K562 (cell line): Measurements from ENCODE around the gene TJP2. TPM values are rescaled to one million over a fixed set of nuclear protein-coding genes. Genes with fewer than 3 reads are reported as not detected.
A peak's percentile ranks its signal among the peaks of the same experiment; 100 is the strongest.

Experiments used
- ATAC-seq: fragments of 200-7000 bp; cut with Tn5 transposase; 3 replicates; pipeline ENCODE4 v1.9.1; 2020; ENCODE audit warnings: moderate library complexity
- BruUV-seq: library from RNA; stranded (reverse); fragments of 400-500 nt; replicated peaks from 2 replicates; lab custom pipeline; 2021; lab: Mats Ljungman, UMichigan
- CTCF ChIA-PET: fragments of 300-600 bp; formaldehyde crosslinking; extraction: SDS; loops from one replicate; lab custom pipeline; 2021; ENCODE audit warnings: low intra/inter-chr PET ratio; lab: Yijun Ruan, JAX
- POLR2A ChIA-PET: fragments of 300-600, 350-650 bp; sonication (Branson Sonifier 250); formaldehyde crosslinking; extraction: SDS; loops from one replicate; lab custom pipeline; 2021; ENCODE audit warnings: antibody characterized with exemption, inconsistent platforms; lab: Yijun Ruan, JAX
- DNase-seq, 4 experiments: peaks; one replicate each; pipeline versions ENCODE4 v3.0.0 to v3.0.0-alpha.2; 2011 to 2018; ENCODE audit warnings: low spot score in 3 of 4, mixed read lengths in 3 of 4; ENCODE audit errors: extremely low read depth in 1 of 4
- FAIRE-seq: peaks from 2 replicates; lab custom pipeline; 2011; peaks lifted over from hg19 to GRCh38; lab: Jason Lieb, UNC
- H2AFZ ChIP-seq: 2 replicates; pipeline ENCODE4 v1.6.0; 2011; ENCODE audit warnings: low read depth, low read length, control low read depth, inconsistent platforms
- H3K27ac ChIP-seq: fragments of 200-600 bp; 3 replicates; pipeline ENCODE4 v1.8.0; 2011; ENCODE audit warnings: low read depth, mild to moderate bottlenecking, control low read depth, inconsistent platforms, low read length, moderate library complexity, mixed read lengths; ENCODE audit errors: extremely low read depth
- H3K27me3 ChIP-seq, 2 experiments: fragments of 300-600 bp in 1 of 2; 2 replicates in 1 of 2; 3 replicates in 1 of 2; pipeline versions ENCODE4 v1.6.0 to v1.8.0; 2011; ENCODE audit warnings: inconsistent platforms in 2 of 2, low read length in 2 of 2, mild to moderate bottlenecking in 1 of 2, mixed read lengths in 1 of 2, moderate library complexity in 1 of 2; ENCODE audit not compliant: control insufficient read depth in 2 of 2, insufficient read depth in 2 of 2
- H3K36me3 ChIP-seq: fragments of 300-600 bp; 3 replicates; pipeline ENCODE4 v1.8.0; 2011; ENCODE audit warnings: mild to moderate bottlenecking, low read length, inconsistent platforms; ENCODE audit not compliant: control insufficient read depth, insufficient read depth
- H3K4me1 ChIP-seq, 2 experiments: fragments of 200-600 bp in 1 of 2; replicated peaks in 1 of 2; 2 replicates in 1 of 2; 3 replicates in 1 of 2; pipeline versions ENCODE4 v1.5.1 to v1.8.0; 2011; ENCODE audit warnings: inconsistent platforms in 2 of 2, low read length in 2 of 2, mild to moderate bottlenecking in 1 of 2, mixed read lengths in 1 of 2, moderate library complexity in 1 of 2; ENCODE audit not compliant: control insufficient read depth in 2 of 2, insufficient read depth in 2 of 2
- H3K4me2 ChIP-seq: 2 replicates; pipeline ENCODE4 v1.6.1; 2011; ENCODE audit warnings: low read length, control low read depth, inconsistent platforms, mixed read lengths; ENCODE audit not compliant: insufficient read depth
- H3K4me3 ChIP-seq: fragments of 200-600 bp; sonication (generic), shearing (Covaris generic); 2 replicates; pipeline ENCODE4 v1.5.1; 2016; ENCODE audit warnings: control low read depth, inconsistent platforms
- H3K79me2 ChIP-seq: fragments of 200-600 bp; 3 replicates; pipeline ENCODE4 v1.8.0; 2011; ENCODE audit warnings: low read length, inconsistent platforms; ENCODE audit not compliant: control insufficient read depth, insufficient read depth
- H3K9ac ChIP-seq, 2 experiments: 2 replicates each; pipeline versions ENCODE4 v1.6.0 to v1.6.1; 2011; ENCODE audit warnings: low read depth in 2 of 2, low read length in 2 of 2, control low read depth in 1 of 2, inconsistent platforms in 1 of 2, mild to moderate bottlenecking in 1 of 2, mixed read lengths in 1 of 2; ENCODE audit not compliant: insufficient read depth in 1 of 2
- H3K9me1 ChIP-seq: one replicate; pipeline ENCODE4 v1.6.0; 2011; ENCODE audit warnings: inconsistent platforms, mild to moderate bottlenecking, low read length, moderate library complexity; ENCODE audit not compliant: control insufficient read depth, insufficient read depth
- H3K9me3 ChIP-seq: replicated peaks from 2 replicates; pipeline ENCODE4 v1.5.1; 2011; ENCODE audit warnings: low read depth, low read length, inconsistent platforms; ENCODE audit not compliant: control insufficient read depth, insufficient read depth
- H4K20me1 ChIP-seq: replicated peaks from 2 replicates; pipeline ENCODE4 v1.6.1; 2011; ENCODE audit warnings: low read length, inconsistent platforms, mixed read lengths; ENCODE audit not compliant: control insufficient read depth, insufficient read depth
- CXXC5 ChIP-seq: fragments of 250-450 bp; sonication (Bioruptor Pico); IDR thresholded peaks from 2 replicates; pipeline ENCODE4 v1.8.0; 2022; ENCODE audit warnings: inconsistent platforms, mild to moderate bottlenecking, moderate library complexity
- FOSL1 ChIP-seq: fragments of 200-800 bp; sonication (Bioruptor generic); conservative IDR thresholded peaks from 2 replicates; pipeline ENCODE4 v1.6.1; 2016; ENCODE audit warnings: missing genetic modification characterization, missing compliant biosample characterization
- HDAC3 ChIP-seq: fragments of 450-650 bp; IDR thresholded peaks from 2 replicates; pipeline ENCODE4 v1.6.1; 2018; ENCODE audit warnings: borderline replicate concordance, mild to moderate bottlenecking, moderate library complexity; ENCODE audit not compliant: partially characterized antibody
- SAP30 ChIP-seq: fragments of 200-600 bp; sonication (generic); IDR thresholded peaks from 2 replicates; pipeline ENCODE4 v1.6.1; 2012; ENCODE audit warnings: borderline replicate concordance, low read depth, mild to moderate bottlenecking, moderate library complexity, low read length, control low read depth, inconsistent platforms; ENCODE audit not compliant: insufficient read depth, poor library complexity, severe bottlenecking
- WGBS: fragments of 100-300 bp; shearing (Covaris generic); methylation state at CpG from one replicate; pipeline ENCODE4 v1.1.6; 2016; ENCODE audit warnings: low coverage, mixed read lengths; ENCODE audit not compliant: insufficient coverage; ENCODE audit errors: missing lambda C conversion rate; 5-methylcytosine and 5-hydroxymethylcytosine counted together
- in situ Hi-C: fragments of 300-500 bp; cut with MboI; formaldehyde crosslinking; loops from 4 replicates; pipeline ENCODE4 v1.15.0; 2018; ENCODE audit warnings: inconsistent platforms, mixed read lengths
- intact Hi-C: fragments of 100-400 bp; cut with micrococcal nuclease; formaldehyde crosslinking; loops from 2 replicates; pipeline ENCODE4 v1.14.2; 2022
- polyA plus RNA-seq, 8 experiments: library from polyadenylated mRNA; depleted of rRNA in 4 of 8; stranded (reverse) in 5 of 8; unstranded in 3 of 8; fragments of >200 nt; fragmentation: Nextera tagmentation in 2 of 8; fragmentation: Illumina TruSeq in 1 of 8; extraction: Ambion mirVana in 2 of 8; extraction: Trizol in 1 of 8; gene quantifications; 2 replicates each; pipeline versions ENCODE4 v1.2.1 to v1.2.3, GENCODE V29; 2011 to 2014; ENCODE audit warnings: inconsistent platforms in 1 of 8, missing spikeins in 1 of 8
- total RNA-seq, 7 experiments: library from RNA; depleted of rRNA in 6 of 7; stranded (reverse); fragments of >200 nt in 6 of 7; fragmentation: Illumina TruSeq in 2 of 7; extraction: Trizol in 2 of 7; gene quantifications; 2 replicates each; pipeline versions ENCODE4 v1.2.1 to v1.2.3, GENCODE V29; 2011 to 2021; ENCODE audit warnings: low replicate concordance in 1 of 7
- TF ChIP-seq, protein P1 (sequence below): sonication (generic); formaldehyde crosslinking; IDR thresholded peaks from 2 replicates; pipeline ENCODE4 v1.5.0; 2020; ENCODE audit warnings: missing genetic modification reagents
- TF ChIP-seq, protein P2 (sequence below), 3 experiments: IDR thresholded peaks in 2 of 3; conservative IDR thresholded peaks in 1 of 3; 2 replicates each; pipeline ENCODE4 v1.5.1; 2011 to 2012; ENCODE audit warnings: low read length in 3 of 3, mild to moderate bottlenecking in 3 of 3, control low read depth in 2 of 3, improper control_type of control experiment in 1 of 3, inconsistent platforms in 1 of 3, low read depth in 1 of 3, mixed read lengths in 1 of 3, moderate library complexity in 1 of 3; ENCODE audit not compliant: insufficient read depth in 2 of 3
- TF ChIP-seq, protein P3 (sequence below): sonication (generic); formaldehyde crosslinking; IDR thresholded peaks from 2 replicates; pipeline ENCODE4 v1.9.0; 2022; ENCODE audit warnings: mild to moderate bottlenecking, missing genetic modification reagents
- TF ChIP-seq, protein P4 (sequence below): sonication (generic); formaldehyde crosslinking; IDR thresholded peaks from 2 replicates; pipeline ENCODE4 v1.8.0; 2022; ENCODE audit warnings: mild to moderate bottlenecking, missing genetic modification reagents
- TF ChIP-seq, protein P5 (sequence below): sonication (generic); formaldehyde crosslinking; IDR thresholded peaks from 2 replicates; pipeline ENCODE4 v1.8.0; 2022; ENCODE audit warnings: missing genetic modification reagents, mild to moderate bottlenecking, moderate library complexity, borderline replicate concordance

Gene TJP2
- total and polyA plus RNA-seq, 9 of the 15 experiments (the other 6 are each of a cell fraction or from before 2014, with no cell fraction given) = 4.0 to 24.1 (median 16.8) TPM

DNA sequence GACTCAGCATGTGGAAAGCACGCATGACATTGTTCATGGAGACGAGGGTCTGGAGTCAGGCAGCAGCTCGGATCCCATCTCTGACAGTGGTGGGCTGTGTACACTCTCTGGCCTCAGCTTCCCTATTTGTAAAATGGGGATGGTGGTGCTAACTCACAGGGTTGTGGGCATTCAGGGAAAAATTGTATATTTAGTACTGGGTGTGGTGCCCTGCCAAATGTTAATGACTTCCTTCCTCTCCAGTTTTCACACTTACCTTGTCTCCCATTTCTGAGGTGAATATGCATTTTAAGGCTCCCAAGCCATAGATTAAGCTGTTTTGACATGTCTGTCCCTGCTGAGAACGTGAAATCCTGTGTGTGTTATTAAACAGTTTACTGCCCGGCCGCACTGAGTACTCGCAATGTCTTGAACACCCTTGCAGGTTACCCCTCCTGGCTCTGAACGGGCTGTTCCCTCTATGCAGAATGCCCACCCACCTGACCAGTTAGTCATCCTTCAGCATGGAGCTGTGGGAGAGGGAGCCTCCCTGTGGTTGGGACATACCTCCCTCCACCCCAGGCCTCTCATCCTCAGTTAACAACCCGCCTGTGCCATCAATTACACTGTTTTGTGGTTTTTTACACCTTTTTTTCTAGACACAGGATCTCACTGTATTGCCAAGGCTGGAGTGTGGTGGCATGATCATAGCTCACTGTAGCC, 25.8 kb downstream of the TJP2 start:
- ATAC-seq = peak; percentile 80
- ChIA-PET CTCF (interaction anchor here (1.6 kb wide), 1 partner anchor 146 kb away, joined by 5 read pairs; no protein-coding TSS in a partner anchor), POLR2A (interaction anchor here (0.6 to 1.2 kb wide), 4 partner anchors 13 to 487 kb away, joined by 3 to 5 read pairs (median 3); no protein-coding TSS in a partner anchor)
- Histone ChIP-seq H4K20me1 (no peaks in the 10 kb centered on the region; the same call in 1 of the 2 replicates), H3K79me2 (peaks cover 21% of the 10 kb centered on the region), H3K27ac (no peak overlapping the region), H3K9ac (peak overlapping the region in 1 of 2 experiments; percentile 4; a peak in 1 of 4 replicates), H3K4me2 (no peak overlapping the region), H2AFZ (no peak overlapping the region), H3K4me3 (no peak overlapping the region), H3K27me3 (no peaks in the 10 kb centered on the region), H3K36me3 (no peaks in the 10 kb centered on the region; the same call in 2 of the 3 replicates), H3K9me1 (no peaks in the 10 kb centered on the region), H3K9me3 (no peaks in the 10 kb centered on the region), H3K4me1 (peaks cover 4 to 33% of the 10 kb centered on the region in 2 experiments; a peak in 4 of 5 replicates)
- FAIRE-seq = peak; percentile 67
- DNase-seq = peak; percentile 47 to 57 (median 54)
- BruUV-seq = no TSS peak
- in situ Hi-C loops (loop anchor here (5.0 kb wide), 1 partner anchor 143 kb away; no protein-coding TSS in a partner anchor), intact Hi-C loops (no loop called here)
- 54% methylated on average over 6 of the region's 9 CpGs for WGBS
- TF ChIP-seq HDAC3 = no peak
- TF ChIP-seq, protein P1, sequence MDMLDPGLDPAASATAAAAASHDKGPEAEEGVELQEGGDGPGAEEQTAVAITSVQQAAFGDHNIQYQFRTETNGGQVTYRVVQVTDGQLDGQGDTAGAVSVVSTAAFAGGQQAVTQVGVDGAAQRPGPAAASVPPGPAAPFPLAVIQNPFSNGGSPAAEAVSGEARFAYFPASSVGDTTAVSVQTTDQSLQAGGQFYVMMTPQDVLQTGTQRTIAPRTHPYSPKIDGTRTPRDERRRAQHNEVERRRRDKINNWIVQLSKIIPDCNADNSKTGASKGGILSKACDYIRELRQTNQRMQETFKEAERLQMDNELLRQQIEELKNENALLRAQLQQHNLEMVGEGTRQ (CRISPR knock-in tag) = 0 out of 2 replicates have a peak, but pooled peaks have one; percentile 1
- TF ChIP-seq, protein P2, sequence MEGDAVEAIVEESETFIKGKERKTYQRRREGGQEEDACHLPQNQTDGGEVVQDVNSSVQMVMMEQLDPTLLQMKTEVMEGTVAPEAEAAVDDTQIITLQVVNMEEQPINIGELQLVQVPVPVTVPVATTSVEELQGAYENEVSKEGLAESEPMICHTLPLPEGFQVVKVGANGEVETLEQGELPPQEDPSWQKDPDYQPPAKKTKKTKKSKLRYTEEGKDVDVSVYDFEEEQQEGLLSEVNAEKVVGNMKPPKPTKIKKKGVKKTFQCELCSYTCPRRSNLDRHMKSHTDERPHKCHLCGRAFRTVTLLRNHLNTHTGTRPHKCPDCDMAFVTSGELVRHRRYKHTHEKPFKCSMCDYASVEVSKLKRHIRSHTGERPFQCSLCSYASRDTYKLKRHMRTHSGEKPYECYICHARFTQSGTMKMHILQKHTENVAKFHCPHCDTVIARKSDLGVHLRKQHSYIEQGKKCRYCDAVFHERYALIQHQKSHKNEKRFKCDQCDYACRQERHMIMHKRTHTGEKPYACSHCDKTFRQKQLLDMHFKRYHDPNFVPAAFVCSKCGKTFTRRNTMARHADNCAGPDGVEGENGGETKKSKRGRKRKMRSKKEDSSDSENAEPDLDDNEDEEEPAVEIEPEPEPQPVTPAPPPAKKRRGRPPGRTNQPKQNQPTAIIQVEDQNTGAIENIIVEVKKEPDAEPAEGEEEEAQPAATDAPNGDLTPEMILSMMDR (IDR thresholded peaks at IDR 0.05 in 2 of 3, conservative IDR thresholded peaks at IDR 0.05 in 1 of 3; ENCODE audit: insufficient read depth in 2 of 3, low read depth in 1 of 3, low read length in 3 of 3) = peak in 1 of 3 experiments; percentile 34; a peak in 2 of 6 replicates
- TF ChIP-seq, protein P3, sequence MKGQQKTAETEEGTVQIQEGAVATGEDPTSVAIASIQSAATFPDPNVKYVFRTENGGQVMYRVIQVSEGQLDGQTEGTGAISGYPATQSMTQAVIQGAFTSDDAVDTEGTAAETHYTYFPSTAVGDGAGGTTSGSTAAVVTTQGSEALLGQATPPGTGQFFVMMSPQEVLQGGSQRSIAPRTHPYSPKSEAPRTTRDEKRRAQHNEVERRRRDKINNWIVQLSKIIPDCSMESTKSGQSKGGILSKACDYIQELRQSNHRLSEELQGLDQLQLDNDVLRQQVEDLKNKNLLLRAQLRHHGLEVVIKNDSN = peak; percentile 56
- TF ChIP-seq CXXC5 (CRISPR knock-in tag) = no peak
- TF ChIP-seq SAP30 = no peak
- peak; percentile 58 for TF ChIP-seq FOSL1 (tag)
- TF ChIP-seq, protein P4, sequence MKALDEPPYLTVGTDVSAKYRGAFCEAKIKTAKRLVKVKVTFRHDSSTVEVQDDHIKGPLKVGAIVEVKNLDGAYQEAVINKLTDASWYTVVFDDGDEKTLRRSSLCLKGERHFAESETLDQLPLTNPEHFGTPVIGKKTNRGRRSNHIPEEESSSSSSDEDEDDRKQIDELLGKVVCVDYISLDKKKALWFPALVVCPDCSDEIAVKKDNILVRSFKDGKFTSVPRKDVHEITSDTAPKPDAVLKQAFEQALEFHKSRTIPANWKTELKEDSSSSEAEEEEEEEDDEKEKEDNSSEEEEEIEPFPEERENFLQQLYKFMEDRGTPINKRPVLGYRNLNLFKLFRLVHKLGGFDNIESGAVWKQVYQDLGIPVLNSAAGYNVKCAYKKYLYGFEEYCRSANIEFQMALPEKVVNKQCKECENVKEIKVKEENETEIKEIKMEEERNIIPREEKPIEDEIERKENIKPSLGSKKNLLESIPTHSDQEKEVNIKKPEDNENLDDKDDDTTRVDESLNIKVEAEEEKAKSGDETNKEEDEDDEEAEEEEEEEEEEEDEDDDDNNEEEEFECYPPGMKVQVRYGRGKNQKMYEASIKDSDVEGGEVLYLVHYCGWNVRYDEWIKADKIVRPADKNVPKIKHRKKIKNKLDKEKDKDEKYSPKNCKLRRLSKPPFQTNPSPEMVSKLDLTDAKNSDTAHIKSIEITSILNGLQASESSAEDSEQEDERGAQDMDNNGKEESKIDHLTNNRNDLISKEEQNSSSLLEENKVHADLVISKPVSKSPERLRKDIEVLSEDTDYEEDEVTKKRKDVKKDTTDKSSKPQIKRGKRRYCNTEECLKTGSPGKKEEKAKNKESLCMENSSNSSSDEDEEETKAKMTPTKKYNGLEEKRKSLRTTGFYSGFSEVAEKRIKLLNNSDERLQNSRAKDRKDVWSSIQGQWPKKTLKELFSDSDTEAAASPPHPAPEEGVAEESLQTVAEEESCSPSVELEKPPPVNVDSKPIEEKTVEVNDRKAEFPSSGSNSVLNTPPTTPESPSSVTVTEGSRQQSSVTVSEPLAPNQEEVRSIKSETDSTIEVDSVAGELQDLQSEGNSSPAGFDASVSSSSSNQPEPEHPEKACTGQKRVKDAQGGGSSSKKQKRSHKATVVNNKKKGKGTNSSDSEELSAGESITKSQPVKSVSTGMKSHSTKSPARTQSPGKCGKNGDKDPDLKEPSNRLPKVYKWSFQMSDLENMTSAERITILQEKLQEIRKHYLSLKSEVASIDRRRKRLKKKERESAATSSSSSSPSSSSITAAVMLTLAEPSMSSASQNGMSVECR = no peak
- TF ChIP-seq, protein P5, sequence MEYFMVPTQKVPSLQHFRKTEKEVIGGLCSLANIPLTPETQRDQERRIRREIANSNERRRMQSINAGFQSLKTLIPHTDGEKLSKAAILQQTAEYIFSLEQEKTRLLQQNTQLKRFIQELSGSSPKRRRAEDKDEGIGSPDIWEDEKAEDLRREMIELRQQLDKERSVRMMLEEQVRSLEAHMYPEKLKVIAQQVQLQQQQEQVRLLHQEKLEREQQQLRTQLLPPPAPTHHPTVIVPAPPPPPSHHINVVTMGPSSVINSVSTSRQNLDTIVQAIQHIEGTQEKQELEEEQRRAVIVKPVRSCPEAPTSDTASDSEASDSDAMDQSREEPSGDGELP (CRISPR knock-in tag) = 0 out of 2 replicates have a peak, but pooled peaks have one; percentile 29
